Non-pigmented ciliary epithelial cell (primary cell): ENCODE measurements around the gene EYA2.

Experiments used
- DNase-seq: peaks from one replicate; pipeline ENCODE4 v3.0.0-alpha.2; 2010; ENCODE audit warnings: low read depth

The EYA2 gene

DNA sequence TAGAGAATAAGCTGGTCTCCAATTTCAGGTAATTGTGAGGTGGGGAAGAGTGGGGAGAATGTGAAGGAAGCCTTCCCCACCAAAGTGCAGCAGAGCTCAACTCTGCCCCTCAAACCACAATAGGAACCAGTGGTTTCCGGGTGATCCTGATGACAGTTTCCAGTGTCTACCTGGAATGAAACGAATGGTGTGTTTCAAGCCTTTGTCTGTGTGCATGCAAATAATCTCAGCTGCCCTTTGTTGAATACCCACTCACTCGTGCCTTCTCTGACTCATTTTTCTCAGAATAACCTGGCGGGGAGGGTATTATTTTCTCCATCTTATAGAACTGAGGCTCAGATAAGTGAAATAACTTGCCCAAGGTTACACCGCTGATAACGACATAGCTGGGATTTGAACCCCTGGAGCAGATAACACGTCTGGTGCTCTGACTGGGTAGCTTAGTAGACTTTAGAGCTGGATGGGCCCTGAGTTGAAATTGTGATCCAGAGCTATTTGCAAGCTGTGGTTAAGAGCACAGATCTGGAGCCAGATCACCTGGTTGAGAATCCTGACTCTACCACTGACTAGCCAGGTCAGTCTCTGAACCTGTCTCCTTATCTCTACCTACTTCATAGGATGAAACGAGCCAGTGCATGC, 85.1 kb downstream of the EYA2 start:
- no peak for DNase-seq

DNA sequence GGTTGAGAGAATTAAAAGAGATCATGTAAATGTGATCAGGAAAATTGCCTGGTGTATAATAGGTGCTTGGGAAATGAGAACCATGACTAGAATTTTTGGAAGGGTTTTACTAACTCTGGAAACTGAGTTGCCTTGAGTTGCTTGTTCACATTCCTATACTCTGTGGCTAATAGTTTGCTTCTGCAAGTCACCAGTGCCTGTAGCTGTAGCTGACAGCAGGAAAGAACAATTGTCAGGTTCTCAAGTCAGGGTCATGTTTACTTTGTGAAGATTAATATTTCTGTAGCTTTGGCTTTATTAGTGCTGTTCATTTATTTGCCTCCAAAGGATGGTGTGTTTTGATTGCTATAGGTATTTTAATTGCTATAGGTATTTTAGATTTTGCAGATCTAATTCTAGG, 86.5 kb downstream of the EYA2 start:
- no peak for DNase-seq

DNA sequence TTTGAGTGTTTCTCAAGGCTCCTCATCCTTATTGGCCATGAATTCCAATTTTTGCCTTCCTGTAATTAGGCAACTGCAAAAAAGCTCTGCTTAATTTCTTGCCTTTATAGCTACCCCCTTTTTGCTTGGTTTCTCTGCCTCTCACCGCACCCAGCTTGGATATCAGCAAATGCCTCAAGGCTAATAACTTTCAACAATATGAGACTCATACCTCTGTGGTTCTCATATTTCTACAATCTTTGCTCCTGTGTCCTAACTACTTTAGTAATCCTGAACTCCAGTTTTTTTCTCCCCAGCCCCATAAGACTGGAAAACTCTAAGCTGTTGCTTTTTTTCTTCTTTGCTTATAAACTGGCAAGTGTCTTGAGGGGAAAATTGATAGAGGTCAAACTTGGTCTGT, 88.8 kb downstream of the EYA2 start:
- no peak for DNase-seq

DNA sequence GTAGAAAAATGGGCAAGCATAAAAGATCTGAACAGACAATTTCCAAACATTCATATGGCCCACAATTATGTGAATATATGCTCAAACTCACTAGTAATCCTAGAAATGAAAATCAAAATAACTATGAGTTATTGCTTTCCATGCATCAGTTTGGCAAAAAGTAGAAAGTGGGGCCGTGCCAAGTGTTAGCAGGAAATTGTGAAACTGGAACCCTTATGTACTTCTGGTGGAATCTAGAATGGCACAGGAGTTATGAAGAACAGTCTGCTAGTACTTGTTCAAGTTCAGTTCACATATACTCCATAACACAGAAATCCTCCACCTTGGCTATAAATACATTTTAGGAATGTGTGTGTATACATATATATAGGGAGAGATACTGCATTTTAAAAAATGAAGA, 89.8 kb downstream of the EYA2 start:
- DNase-seq = no peak

DNA sequence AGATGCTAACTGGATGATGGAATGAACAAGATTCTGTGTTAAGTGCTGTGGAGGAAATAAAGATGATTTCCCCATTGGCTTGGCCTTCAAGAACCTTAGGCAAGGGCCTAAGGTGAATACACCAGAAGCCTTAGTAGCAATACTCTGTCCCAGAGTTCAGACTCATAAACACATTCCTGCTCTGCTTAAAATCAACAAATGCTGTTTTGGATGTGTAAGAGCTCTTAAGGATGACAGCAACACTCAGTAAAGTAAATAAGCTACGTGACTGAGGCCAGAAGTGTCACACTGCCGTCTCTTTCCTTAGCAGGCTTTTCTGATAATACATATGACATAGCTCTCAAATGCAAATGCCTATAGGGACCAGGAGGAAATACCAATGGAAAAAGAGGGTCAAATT, 90.6 kb downstream of the EYA2 start:
- no peak for DNase-seq

DNA sequence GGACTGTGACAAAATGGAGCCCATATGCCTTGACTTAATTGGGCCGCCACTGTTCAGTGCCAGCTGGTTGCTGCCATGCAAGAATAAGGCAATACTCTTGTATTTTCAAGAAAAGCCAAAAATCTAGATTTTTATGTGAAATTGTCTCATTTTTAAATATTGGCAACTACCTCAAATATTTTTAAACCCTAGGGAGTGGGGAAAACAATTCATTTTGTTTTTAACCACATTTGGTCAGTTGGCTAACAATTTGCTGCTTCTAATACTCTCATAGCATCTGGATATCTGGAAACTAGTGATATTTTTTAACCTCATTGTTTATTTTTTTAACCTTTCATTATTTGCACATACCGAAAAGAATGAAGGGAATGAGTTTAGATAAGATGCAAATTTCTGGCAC, 91.0 kb downstream of the EYA2 start:
- DNase-seq = no peak

DNA sequence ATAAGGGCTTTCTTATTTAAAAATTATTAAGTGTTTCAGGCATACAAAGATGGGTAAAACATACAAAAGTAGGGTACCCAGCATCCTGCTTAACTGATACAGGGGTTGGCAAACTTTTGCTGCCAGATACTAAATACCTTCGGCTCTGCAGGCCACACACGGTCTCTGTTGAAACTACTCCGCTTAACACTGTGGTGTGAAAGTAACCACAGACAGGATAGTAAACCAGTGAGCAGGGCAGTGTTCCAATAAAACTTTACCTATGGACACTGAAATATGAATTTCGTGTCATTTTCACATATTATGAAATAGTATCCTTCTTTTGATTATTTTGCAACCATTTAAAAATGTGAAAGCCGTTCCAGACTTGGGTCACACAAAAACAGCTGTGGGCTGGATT, 92.4 kb downstream of the EYA2 start:
- DNase-seq = no peak

DNA sequence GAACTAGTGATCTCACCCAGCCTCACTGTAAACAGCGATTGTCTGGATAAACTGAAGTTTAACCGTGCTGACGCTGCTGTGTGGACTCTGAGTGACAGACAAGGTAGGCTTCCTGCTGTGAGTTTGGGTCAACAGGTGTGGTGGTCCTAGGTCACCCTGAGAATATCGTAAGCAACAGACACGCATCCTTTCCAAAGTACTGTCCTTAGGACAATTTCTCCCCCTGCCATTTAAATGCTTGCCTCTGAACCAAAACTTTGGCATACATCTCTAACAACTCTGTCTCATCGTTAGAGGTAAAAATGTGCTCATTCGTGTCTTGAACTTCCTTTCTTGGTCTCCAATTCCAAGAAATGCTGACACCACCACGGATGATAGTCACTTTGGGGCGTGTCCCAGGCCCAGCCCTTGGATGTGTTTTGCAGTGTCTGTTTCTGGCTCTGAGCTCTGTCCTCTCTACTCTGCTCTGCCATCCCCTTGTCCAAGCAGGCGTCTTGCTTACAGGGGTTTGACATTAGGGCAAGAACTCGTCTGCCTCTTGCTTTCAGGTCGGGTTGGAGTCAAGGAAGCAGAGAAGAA, 95.5 kb downstream of the EYA2 start:
- DNase-seq = no peak

DNA sequence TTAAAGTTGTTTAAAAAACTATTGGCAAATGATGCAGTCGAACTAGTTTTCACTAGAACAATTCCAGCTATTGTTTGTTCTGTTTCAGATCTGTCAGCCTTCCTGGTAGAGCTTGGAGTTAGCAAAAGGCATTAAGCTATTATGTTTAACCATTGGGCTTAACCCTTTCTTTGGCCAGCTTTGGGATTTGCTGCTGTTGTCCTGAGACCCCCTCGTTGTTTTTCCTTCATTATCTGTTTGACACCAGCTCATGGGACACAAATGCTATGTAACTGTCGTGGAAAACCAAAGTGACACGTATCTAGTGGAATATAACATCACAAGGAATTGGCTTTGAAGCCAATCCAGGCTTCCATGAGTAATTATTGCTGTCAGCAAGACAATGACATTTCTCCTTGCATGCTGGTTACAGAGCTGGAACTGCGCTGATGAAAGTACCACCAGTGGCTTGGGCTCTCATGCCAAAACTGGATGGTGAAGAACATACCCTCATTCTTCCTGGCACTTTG, 96.0 kb downstream of the EYA2 start:
- no peak for DNase-seq

DNA sequence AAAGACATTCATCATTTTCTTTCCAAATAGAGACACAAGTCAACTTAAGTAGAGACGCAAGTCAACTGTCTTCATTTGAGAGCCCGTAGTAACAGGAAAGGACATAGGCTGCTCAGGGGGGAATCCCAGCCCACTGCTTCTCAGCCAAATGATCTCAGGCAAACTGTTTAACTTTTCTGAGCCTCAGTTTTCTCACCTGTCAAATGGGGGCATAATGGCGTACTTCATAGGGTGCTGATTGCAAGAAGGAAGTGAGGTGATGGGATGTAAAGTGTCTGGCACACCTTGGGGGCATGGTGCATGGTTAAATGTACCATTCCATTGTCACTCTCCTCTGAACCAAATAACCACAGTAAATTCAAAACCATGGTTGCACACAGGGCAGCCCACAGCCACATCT, 96.5 kb downstream of the EYA2 start:
- no peak for DNase-seq

DNA sequence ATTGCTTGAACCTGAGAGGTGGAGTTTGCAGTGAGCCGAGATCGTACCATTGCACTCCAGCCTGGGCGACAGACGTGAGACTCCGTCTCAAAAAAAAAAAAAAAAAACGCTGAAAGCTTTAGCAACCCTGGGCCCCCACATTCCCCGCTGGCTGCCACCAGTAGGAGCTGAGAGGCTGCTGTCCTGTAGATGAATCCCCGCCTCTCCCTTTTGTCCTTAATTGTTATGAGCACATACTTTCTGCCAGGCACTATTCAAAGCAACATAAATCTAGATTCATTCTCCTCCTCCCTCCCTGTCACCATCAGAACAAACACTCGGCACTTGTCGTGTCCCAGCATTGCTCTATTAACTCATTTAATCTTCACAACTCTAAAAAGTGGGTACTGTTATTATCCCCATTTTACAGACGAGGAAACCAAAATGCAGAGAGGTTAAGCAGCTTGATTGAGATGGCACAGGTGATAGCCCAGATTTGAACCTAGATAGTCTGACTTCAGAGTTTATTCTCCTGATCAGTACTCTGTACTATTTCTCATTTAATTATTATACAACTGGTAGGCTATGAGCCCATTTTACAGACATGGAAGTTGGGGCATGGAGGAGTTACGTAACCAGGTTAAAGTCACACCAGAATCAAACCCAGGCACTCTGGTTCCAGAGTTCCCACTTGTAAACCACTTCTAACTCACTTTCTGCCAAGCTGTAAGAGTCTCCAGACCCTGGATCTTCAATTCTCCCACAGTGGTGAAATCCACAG, 97.4 kb downstream of the EYA2 start:
- no peak for DNase-seq

DNA sequence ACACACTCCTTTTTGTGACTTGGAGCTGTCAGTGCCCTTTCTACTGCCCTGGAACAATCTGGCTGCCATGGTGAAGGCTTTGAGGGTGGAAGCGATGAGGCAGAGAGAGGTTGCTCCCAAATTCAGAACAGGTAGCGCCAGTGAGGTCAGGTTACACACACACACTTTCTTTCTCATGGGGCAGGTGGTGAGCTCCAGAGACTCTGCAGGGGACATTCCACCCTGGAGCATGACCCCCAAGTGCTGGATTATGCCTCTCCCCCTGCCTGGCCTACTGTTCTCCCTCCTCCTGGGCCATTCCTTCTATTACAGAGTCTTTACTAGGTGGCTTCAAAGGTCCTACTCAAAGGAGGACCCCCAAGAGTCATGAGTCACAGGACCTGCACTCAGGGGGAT, 98.0 kb downstream of the EYA2 start:
- DNase-seq = no peak

DNA sequence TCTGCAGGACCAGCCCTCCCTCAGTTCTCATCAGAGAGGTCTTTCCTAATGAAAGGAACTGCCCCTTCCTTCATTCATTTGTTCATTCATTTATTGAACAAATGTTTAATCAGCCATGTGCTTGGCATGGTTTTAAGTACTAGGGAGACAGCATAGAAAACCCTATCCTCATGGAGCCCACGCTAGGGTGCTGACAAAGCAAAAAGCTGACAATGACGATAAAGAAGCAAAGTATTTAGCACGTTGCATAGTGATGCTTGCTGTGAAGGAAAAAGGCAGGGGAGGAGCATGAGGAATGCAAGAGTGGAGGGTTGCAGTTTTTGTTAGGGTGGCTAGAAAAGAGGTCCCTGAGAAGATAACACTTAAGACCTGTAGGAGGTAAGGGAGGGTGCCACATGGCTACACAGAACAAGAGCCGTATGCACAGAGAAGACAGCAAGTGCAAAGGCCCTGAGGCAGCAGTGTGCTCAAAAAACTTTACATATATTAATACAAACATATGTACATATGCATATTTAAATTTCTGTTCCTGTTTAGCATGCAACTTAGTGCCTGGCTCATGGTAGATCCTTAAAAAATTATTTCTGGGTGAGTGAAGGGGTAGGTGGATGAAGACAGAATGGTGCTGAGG, 98.9 kb downstream of the EYA2 start:
- DNase-seq = no peak

DNA sequence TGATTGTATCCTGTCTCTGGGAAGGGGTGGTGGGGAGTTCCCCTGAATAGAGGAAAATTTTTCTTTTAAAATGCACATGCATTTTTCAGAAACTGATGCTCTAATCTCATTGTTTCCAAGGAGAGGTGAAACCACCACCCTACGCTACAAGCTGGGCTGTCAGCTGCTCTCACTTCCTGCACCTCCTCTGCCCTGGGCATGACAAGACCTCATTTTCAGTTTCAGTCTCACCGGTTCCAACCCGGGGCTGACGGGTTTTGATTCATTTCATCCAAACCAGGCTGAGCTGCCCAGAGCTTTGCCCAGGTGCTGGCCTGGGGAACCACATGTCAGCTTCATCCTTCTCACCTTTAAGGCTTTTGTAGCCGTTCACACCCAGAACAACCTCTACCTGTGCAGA, 99.7 kb downstream of the EYA2 start:
- no peak for DNase-seq

DNA sequence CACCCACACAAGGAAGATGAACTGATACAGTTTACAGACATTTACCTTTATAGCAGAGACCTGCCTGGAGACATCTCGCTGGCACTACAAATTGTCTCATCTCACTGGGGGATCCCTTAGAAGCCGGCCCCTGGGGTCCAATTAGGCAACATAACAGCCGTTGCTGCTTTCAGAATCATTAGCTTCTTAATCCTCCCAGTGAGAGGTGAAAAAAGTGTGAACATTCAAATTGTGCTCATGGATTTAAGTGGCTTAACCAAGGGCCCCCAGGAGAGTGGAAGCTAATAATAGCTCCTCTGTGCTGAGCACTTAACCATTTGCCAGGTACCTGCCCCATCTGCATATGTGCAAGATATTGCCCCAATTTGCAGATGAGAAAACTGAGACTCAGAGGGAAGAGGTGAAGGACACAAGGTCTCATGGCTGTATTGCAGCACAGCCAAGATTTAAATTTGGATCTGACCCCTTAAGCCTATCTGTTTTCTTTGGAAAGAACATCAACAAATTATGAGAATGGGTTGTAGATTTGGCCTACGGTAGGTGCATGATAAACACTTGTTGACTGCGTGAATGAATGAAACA, 101.0 kb downstream of the EYA2 start:
- DNase-seq = no peak

DNA sequence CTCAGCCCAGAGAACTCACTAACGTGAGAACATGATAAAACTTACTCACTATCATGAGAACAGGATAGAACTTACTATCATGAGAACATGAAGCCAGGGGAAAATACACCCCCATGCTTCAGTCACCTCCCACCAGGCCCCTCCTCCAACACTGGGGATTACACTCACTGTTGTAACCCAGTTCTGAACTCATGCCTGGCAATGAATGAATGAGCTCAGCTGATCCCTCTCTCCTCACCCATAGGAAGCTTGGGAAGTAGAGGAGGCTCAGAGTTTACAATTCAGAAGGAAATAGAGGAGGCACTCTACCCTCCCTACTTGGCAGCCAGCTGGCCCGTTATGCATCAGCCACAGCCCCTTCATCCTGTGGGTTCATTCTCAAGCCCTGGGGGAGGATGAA, 102.5 kb downstream of the EYA2 start:
- DNase-seq = no peak

DNA sequence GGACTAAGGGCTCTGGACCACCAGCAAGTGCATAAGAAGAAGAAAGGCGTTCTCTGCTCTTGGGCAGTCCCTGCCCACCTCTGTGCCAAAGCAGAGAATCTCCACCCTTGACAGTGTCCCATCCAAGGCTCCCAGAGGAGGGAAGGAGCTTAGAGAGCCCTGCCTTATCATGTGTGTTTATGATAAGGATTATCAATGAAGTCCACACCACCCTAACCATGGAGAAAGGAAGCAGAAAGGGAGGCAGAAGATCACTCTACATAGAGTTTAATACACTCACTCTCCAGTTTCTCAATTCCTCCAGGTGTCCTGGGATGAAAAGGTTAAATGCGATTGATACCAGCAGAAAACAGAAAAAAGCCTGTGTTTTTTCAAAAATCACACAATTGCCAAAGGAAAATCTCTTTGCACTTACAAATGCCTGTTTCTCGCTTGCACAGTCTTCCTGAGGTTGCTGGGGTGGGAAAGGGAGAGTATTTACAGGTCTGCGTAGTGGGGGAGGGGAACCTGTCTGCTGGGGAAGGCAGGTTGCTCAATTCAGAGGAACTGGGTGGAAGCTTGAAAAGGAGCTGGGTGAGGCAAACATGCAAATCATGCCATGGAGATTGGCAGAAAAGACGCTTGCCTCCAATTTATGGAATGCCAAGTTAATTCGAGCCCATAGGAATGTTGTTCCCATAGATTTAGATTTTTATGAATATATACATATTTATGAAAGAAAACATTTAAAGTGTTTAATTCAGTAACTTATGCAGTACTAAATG, 104.0 kb downstream of the EYA2 start:
- DNase-seq = no peak

DNA sequence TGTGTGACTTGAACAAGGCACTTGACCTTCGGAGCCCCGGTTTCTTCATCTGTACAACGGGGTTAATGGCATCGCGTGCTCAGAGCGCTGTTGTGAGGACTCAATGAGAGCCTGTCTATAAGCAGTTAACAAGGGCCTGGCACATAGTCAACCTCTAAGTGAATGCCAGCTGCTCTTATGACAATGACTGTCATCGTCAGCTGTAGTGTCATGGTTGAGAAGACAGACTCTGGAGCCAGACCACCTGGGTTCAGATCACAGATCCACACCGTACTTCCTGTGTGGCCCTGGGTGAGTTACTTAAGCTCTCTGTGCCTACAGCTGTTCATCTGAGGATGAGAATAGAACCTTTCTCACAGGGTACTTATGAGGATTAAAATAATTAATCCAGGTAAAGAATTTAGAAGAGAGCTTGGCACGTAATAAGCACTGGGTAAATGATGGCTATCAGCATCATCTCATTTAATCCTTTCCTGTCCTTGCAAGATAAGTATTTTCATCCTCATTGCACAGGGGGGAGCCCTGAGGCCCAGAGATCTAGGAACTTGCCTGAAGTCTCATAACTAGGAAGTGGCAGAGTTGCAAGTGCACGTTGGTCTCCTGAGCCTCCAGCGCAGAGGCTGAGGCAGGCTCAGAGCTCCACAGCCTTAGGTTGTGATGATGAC, 105.3 kb downstream of the EYA2 start:
- DNase-seq = no peak

DNA sequence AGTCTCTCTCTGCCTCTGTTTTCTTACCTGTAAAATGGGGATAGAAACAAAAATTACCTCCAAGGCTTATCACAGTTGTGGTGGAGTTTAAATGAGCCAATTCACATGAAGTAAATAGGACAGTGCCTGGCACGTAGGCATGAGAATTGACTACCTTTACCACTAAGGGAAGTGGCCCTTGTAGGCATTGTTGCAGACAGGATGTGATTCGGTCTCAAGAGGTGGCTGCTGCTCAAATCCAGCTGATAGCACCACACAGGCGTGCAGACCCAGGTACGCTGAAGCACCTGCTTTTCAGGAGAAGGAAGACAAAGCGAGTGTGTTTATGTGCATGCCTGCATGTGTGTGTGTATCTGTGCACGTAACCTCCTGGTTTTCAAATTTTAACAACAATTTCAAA, 108.6 kb downstream of the EYA2 start:
- no peak for DNase-seq

DNA sequence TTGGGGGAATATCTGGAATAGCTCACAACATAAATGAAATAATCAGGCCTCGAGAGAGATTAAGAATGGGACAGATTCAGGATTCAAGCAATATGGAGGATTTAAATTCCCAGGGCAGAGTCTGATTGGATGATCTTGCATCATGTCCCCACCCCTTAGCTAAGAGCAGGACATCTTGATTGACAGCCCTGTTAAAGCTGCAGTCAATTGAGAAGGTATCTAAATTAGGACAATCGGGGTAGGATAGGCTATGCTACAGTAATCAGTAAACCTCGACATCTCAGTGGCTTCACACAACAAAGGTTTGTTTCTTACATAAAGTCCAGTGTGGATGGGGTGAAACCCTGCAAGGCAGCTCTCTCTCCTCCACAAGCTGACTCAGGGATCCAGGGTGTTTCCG, 109.5 kb downstream of the EYA2 start:
- no peak for DNase-seq
